ENCODE results near the gene DMRTA1. TPM values are rescaled to one million over a fixed set of nuclear protein-coding genes. Genes with fewer than 3 reads are reported as not detected.

DMRTA1 gene, protein sequence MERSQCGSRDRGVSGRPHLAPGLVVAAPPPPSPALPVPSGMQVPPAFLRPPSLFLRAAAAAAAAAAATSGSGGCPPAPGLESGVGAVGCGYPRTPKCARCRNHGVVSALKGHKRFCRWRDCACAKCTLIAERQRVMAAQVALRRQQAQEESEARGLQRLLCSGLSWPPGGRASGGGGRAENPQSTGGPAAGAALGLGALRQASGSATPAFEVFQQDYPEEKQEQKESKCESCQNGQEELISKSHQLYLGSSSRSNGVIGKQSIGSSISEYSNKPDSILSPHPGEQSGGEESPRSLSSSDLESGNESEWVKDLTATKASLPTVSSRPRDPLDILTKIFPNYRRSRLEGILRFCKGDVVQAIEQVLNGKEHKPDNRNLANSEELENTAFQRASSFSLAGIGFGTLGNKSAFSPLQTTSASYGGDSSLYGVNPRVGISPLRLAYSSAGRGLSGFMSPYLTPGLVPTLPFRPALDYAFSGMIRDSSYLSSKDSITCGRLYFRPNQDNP
- 0.73 to 1.1 TPM (median 0.93 TPM) in 5 replicates for total RNA-seq (2022; extraction: Qiagen RNA extraction)

GRCh38 chr9:22446589-22446949 is at the start of gene DMRTA1:
TSS of gene DMRTA1 (plus strand) at chr9:22446824. CDS start at chr9:22447066, 242 bp downstream.

Measured in A549 treated with CORT108297 at 1 μM for 4 hours (cell line).